Daoy (cell line): Measurements from ENCODE around the gene NAV3. TPM values are rescaled to one million over a fixed set of nuclear protein-coding genes. Genes with fewer than 3 reads are reported as not detected.

Experiments
- DNase-seq: peaks from one replicate; pipeline ENCODE4 v3.0.0-alpha.2; 2015; ENCODE audit warnings: low read depth
- total RNA-seq: library from RNA; depleted of rRNA; stranded (reverse); fragments of >200 nt; shearing (Covaris generic); gene quantifications from 2 replicates; pipeline ENCODE4 v1.2.3, GENCODE V29; 2014

The NAV3 gene
- total RNA-seq, 1 experiment from 2014 or later, result 34.2 TPM

GRCh38 chr12:78260976-78261375, 430.3 kb downstream of the NAV3 start:
- no peak for DNase-seq

- DNase-seq, result no peak
These were observed 431.2 kb downstream of the NAV3 start for GRCh38 chr12:78261901-78262300.
